Measurements from ENCODE around the gene CCT5.
"Not testable (repeated sequence)": the region's sequence is repeated elsewhere in the genome, so short reads cannot be mapped to it uniquely, and the experiment has no call there.

The CCT5 gene

DNA sequence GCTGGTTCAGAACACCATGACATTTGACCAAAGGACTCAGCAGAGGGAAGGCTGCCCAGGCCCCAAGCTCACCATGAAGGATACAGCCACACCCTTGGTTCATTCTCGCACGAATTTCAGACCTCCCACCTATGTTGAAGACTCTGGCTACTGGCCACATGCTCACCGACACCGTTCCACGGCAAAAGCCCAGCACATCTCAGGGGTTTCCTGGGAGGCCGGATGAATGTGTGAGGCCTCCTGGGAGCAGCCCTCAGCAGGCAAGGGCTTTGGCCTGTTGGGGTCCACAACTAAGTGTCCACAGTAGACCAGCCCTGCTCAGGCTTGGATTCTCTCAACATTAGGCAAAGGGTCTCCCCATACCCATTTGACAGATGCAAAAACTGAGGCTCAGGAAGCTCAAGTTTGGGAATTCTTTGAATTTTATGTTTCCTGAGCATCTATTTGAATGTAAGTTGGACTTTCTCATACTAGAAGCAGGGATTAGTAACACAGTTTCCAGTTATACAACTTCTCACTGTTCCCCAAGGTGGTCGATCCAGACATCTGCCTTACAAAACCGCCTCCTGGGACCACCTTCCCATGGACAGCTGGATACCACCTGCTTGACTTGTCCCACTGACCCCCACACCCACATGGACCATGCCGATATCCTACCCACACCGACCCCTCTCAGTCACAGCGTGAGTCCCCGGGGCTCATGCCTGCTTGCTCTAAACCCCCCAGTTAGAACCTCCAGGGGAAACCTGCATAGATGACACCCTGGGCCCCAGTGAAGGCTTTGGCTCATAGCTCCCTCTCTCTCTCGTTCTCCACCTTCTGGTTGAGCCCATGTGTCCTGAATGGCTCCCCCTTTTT is 27.9 kb downstream of the CCT5 start:
- DNase-seq (ENCODE audit: low read depth in 2 of 2), result no peak

DNA sequence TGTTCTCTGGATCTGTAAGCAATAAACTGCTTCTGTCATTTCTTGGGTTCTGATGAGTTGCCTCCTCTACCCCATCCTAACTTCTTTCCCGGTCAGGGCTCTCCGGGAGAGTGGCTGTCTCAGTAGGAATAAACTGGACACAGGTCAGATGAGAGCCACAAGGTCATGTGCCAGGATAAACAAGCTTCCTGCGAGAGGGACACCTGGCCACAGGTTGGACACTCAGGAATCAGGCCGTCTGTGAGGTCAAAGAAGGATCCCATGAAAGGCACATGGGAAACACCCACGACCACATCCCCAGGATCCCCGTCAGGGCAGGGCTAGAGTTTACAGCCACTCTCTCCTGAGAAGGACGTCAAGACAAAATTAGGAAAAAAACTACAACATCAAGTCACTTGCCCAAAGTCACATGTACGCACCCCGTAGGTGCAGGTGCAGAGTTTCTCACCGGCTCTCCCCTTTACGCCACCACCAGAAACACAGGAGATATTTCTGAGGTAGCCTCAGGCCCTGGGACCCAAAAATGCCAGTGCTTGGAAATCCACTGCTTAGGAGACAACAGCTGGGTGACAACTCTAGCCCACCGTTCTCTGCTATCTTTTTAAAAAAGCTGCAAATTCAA is 28.7 kb downstream of the CCT5 start:
- no peak for DNase-seq (ENCODE audit: low read depth in 2 of 2)

DNA sequence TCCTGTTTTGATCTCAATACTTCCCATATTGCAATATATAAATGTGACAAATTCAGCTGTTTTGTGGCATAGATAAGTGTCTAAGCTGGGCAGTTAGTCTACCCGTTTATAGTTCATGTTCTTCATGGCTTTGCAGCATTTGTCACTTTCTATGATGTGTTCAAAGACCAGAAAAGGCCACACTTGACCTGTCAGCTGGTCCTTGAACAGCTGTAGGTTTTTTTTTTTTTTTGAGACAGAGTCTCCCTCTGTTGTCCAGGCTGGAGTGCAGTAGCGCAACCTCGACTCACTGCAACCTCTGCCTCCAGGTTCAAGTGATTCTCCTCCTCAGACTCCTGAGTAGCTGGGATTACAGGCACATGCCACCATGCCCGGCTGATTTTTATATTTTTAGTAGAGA is 29.2 kb downstream of the CCT5 start:
- DNase-seq (ENCODE audit: low read depth in 2 of 2), result no peak

DNA sequence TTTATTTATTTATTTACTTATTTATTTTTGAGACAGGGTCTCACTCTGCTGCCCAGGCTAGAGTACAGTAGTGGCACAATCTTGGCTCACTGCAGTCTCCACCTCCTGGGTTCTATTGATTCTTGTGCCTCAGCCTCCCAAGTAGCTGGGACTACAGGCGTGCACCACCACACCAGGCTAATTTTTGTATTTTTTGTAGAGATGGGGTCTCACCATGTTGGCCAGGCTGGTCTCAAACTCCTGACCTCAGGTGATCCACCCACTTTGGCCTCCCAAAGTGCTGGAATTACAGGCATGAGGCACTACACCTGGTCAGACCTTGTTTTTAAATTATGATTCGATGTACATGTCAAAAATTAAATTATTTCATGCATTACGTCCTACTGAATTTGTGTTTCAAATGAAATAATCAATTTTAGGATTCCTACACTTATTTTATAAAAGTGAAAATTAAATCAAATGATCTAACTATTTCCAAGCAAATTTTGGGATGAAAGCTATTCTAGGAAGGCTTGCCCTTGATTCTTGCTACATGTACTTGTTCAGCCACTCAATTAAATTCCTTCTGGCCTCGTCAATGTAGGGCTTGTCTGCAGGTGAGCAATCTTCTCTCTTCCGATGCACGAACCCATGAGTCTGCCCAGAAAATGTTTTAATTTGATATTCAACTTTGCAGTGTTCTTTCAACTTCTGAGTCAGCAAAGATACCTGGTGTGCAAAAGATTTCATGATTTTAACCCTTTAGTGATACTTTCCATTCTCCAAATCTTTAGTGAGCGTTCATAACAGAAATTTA is 30.0 kb downstream of the CCT5 start:
- DNase-seq (ENCODE audit: low read depth in 2 of 2), result no peak

DNA sequence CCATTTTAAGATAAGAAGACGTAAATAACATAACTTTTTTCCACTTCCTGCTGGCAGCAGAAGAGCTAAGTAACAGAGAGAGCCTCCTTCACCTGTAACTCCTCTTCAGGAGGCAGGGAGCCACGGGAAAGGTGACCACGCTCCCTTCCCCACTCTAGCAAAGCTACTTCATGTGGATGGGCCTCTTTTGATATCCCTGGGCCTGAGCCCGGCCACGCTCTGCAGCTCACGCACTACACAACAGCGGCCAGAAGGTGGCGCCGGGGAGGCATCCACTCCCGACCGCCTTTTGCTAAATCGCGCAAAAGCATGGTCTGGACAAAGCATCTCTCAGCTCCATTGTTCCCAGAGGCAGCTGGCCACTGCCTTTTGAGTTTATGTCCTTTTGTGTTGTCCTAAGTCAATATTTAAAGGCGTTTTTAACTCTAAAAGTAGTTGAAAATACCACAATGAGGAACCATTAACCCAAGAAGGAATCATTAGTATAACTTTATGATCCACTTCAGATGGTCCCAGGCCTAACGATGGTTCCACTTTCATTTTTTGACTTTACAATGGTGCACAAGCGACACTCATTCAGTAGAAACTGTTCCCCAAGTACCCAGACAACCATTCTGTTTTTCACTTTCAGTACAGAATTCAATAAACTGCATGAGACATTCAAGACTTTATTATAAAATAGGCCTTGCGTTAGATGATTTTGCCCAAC is 34.0 kb downstream of the CCT5 start:
- DNase-seq (ENCODE audit: low read depth in 2 of 2), result peak; percentile 69 to 78

DNA sequence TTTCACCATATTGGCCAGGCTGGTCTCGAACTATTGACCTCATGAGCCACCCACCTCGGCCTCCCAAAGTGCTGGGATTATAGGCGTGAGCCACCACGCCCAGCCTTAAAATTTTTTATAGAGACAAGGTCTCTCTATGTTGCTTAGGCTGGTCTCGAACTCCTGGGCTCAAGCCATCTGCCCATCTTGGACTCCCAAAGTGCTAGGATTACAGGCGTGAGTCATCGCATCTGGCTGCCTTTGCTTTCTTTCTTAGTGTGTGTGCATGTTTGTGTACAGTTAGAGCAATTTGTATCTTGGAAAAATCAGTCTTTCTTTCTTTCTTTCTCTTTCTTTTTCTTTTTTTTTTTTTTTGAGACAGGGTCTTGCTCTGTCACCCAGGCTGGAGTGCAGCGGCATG is 35.3 kb downstream of the CCT5 start:
- not testable (repeated sequence) for DNase-seq (ENCODE audit: low read depth in 2 of 2)

DNA sequence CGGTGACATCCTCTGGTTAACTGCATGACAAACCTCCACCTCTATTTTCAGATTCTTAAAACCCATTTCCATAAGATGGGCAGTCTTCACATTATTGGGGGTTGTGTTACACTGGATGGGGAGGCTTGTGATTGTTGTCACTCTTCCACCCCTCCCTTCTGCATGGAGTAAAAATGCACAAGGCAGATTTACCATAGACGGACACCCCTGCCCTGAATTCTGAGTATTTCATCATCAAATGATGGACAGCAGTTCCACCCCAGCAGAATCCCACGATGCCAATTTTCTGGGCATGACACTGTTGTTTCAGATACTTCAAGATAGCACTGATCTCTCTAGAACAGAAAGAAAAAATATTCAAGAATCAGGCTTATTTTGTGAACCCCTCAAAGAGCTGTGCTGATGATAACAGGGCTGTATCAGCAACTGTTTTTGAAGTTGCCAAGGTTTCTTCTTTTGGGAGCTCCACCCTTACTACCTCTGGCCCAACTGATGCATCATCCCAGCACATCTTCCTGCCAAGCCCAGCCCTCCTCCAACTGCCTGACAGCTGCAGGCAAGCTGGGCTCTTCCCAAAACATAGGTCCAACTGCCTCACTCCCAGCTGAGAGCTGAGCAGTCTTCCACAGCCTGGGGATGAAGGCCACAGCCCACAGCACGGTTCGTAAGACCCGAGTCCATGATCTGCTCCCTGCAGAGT is 36.2 kb downstream of the CCT5 start:
- DNase-seq (ENCODE audit: low read depth in 2 of 2), result no peak

DNA sequence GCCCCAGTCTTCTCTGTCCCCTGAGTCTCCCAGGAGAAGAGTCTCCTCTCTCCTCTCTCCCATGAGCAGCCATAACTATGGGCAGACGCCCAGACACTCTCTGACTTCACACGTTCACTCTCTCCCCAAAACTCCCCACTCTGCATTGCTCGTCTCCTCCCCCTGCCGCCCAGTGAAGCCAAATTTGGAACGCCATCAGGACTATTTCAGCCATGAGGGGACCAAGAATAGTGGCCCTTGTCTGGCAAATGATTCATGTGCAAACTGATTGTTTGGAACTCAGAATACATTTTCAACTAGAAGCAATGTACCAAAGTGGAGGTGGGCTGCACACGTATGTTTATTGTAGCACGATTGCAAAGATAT is 36.8 kb downstream of the CCT5 start:
- DNase-seq (ENCODE audit: low read depth in 2 of 2), result no peak

DNA sequence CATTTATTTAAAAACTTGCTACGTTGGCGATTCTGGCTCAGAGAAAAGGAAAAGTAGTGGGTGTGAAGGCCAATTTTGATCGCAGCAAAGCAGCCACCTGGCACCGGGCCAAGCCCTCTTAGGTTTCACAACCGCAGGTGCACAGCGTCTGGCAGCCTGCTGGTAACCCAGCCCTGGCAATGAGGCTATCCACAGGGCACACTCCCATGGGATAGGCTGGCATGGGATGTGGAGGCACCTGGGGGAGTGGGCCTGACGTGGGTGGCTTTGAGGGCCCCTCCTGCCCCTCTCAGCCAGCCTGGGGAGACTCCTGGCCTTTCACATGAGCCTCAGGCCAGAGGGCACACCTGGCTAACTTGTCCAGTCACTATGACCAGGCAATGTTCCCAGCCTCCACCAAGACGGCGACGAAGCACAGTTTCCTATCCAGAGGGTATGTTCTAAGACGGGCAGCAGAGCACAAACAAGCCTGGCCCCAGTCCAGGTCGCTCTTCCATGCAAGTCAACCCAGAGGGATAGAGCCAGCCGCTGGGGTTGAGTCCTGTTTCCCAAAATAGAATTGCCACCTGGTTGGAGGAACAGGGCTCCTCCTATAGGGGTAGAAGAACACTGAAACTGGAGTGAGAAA is 38.6 kb downstream of the CCT5 start:
- peak in 1 of 2 donors; percentile 20 for DNase-seq (ENCODE audit: low read depth in 2 of 2)

DNA sequence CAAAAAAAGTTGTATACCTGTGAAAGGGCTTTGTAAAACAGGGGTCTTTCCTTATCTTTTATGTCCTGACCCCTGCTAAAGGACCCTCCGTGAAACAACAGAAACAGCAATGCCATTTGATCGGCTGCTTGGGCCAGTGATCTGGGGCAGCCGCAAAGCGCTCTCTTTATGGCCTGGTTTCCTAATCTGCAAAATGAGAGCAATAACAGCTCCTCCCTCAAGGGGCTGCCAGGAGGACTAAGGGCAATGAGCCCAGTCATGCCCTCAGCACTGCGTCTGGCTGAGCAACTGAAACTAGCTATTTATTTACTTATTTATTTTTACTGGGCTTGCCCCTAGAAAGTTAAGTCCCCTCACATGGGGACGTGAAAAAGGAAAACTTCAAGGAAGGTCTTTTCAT is 39.3 kb downstream of the CCT5 start:
- no peak for DNase-seq (ENCODE audit: low read depth in 2 of 2)

DNA sequence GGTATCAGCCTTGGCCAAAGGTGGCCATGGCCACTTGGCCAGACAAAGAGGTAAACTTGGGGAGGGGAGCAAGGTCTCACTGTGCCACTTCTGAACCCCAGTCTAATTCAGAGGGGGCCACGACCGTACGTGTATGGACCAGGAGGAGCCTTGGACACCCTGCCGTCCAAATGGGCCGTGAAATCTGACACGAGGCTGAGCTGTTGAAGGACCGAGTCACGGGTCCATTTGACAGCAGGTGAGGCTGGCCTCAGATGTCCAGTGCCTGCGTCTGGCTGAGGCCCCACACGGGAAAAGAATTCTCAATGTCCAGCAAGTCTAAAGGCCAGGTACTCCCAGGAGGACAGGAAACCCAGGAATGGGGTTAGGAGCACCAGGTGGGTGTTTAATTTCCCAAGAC is 39.9 kb downstream of the CCT5 start:
- no peak for DNase-seq (ENCODE audit: low read depth in 2 of 2)

DNA sequence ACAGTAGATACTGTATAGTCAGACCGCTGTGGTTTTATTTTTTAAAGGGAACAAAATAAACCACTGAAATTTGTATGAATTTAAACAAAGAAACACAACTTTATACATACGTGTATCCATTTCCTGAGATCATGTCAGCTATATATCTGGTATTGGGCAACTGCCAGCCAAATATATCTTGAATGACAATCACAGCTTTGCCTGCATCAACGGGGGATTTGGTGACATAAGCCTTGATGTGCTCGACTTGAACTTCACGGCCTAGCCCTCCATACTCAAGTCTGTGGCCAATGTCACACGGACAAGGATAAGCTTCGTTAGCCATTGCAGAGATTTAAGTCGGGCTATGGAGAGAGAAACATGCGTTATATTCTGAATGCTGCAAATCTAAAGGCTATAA is 40.4 kb downstream of the CCT5 start:
- no peak for DNase-seq (ENCODE audit: low read depth in 2 of 2)

DNA sequence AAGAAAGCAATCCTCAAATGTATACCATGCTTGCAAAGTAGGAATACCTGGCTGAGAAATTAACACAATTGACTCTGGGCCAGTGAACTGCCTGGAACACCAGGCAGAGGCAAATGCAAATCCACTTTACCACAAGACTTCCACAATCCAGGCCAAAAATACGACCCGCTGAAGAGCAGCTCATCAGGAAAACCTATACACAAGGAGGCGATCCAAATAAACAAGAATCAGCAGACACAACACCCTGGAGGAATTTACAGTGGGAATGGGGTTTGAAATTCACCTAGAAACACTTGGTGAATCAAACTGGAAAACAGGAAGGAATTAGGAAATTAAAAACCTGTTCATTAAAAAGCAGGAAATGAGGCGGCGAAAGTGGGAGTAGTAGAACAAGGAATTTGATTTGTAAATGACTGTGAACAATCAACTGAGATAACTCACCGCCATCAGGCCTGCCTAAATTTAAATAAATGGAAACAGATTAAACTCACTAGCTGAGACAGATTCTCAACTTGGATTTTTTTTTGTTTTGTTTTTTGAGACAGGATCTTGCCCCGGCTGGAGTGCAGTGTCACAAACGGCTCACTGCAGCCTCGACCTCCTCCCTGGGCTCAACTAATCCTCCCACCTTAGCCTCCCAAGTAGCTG is 41.7 kb downstream of the CCT5 start:
- no peak for DNase-seq (ENCODE audit: low read depth in 2 of 2)

DNA sequence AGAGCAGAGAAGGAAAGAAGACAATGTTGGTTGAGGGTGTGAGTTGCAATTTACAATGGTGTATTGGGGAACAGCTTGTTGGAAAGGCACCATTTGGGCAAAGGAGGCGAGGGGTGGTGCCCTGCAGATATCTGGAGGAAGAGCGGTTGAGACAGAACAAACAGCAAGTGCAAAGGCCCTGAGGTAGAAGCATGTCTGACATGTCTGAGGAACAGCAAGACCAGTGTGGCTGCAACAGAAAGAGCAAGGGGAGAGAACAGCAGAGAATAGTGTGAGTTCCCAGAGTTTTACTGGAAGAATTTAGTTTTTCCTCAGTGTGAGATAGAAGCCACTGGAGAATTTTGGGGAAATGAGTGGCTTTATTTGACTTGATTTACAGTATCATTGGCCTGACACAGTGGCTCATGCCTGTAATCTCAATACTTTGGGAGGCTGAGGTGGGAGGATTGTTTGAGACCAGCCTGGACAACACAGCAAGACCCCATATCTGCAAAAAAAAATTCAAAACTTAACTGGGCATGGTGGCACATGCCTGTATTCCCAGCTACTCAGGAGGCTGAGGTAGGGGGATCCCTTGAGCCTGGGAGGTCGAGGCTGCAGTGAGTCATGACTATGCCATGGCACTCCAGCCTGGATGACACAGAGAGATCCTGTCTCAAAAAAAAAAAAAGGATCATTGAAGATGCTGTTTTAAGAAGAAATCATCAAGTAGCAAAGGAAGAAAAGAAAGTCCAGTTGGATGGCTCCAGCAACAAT is 44.0 kb downstream of the CCT5 start:
- DNase-seq (ENCODE audit: low read depth in 2 of 2), result no peak

DNA sequence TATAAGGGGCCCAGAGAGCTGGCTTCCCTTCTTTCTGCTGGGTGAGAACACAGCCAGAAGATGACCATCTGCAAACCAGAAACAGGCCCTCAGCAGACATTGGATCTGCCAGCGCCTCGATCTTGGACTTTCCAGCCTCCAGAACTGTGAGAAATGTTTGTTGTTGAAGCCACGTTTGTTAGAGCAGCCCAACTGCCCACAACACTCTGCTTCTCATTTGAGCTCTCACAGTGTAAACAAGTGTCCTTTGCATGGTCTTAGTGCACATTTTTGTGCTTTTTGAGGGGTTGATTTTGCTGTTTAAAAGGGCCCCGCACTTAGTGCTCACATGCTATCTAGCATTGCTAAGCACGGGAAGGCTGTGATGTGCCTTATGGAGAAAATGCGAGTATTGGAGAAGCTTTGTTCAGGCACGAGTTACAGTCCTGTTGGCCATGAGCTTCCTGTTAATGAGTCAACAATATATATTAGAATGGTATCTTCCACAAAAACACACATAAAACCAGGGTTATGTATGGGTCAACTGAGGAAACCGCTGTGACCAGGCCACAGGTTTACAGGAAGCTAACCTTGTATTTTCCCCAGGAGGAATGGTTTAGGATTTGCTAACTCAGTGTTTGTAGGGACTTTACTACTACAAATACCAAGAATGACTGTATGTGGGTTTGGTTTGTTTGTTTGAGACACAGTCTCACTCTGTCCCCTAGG is 45.7 kb downstream of the CCT5 start:
- DNase-seq (ENCODE audit: low read depth in 2 of 2), result no peak

DNA sequence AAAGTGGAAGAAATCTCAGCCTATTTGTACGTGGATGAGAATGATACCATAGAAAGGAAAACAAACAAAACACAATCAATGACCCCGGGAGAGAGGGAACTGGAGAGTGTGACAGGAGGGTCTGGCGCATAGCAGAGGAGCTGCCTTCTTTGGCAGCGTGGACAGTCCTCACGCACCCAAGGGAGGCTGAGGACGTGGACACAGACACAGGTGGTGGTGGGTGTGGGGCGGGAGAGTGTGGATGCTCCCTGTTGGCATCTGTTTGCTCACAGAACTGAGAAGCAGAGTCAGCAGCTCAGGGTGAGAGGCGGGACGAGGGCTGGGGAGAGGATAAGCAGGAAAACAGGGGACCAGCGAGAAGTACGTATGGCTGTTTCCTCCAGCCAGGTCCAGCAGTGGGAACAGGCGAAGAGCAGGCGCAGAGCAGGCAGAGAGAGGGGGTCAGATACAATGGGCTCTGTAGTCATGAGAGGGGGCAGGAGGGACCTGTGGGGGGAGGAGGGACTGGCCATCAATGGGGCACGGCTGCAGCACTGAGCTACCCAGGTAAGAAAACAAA is 47.6 kb downstream of the CCT5 start:
- no peak for DNase-seq (ENCODE audit: low read depth in 2 of 2)

DNA sequence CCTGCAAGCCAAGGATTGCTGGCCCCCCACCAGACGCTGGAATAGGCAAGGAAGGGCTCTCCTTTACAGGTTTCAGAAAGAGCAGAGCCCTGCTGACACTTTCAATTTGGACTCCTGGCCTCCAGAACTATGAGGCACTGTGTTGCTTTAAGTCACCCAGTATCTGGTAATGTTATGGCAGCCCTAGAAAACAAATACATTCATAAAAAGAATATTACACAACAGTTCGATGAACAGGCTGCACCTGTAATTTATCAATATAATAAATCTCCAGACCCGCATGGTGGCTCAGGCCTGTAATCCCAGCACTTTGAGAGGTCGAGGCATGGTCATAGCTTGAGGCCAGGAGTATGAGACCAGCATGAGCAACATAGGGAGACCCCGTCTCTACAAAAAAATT is 50.2 kb downstream of the CCT5 start:
- DNase-seq (ENCODE audit: low read depth in 2 of 2), result no peak

DNA sequence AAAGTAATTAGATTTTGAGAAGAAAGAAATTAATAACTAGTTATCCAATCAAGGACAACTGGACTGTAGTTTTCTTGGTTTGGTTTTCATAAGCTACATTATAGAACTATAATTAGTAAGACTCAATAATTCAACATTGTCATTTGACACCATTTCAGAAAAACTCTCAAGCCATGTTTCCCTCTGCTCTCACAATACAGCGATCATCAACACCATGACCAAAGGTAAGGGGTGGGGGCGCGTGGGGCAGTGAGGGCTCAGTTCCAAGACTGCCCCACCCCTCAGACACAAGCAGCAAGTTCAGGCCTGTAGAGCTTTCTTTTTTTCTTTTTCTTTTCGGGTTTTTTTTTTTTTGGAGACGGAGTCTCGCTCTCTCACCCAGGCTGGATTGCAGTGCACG is 51.2 kb downstream of the CCT5 start:
- DNase-seq (ENCODE audit: low read depth in 2 of 2), result no peak

Measured in stimulated activated CD8-positive, alpha-beta memory T cell treated with anti-CD3 and anti-CD28 coated beads, Interleukin-2, amount 100 ng/mL, for 48 hours (primary cell).